Kidney glomerular epithelial cell (primary cell): Measurements from ENCODE around the gene NUDCD3.
A peak's percentile ranks its signal among the peaks of the same experiment; 100 is the strongest.

Experiments used
- DNase-seq: peaks from one replicate; lab custom pipeline; 2025; lab: John Stamatoyannopoulos, UW

Gene NUDCD3

GRCh38 chr7:44490351-44491200, at the start of gene NUDCD3:
Gene NUDCD3, minus strand, starts transcription at chr7:44490658. Its CDS starts 58 bp downstream, at chr7:44490600.
- DNase-seq: peak; percentile 81

- no peak for DNase-seq
Measured at GRCh38 chr7:44539669-44540506, 49.4 kb upstream of the NUDCD3 start.

- no peak for DNase-seq
Measured at GRCh38 chr7:44538798-44539668, 48.6 kb upstream of the NUDCD3 start.

- DNase-seq: no peak
Measured at GRCh38 chr7:44538093-44538797, 47.8 kb upstream of the NUDCD3 start.

- DNase-seq: no peak
Measured at GRCh38 chr7:44537442-44537841, 47.0 kb upstream of the NUDCD3 start.

- DNase-seq: no peak
Measured at GRCh38 chr7:44536090-44536489, 45.6 kb upstream of the NUDCD3 start.

GRCh38 chr7:44535348-44536064, 45.0 kb upstream of the NUDCD3 start:
- no peak for DNase-seq

- no peak for DNase-seq
Measured at GRCh38 chr7:44534501-44534900, 44.0 kb upstream of the NUDCD3 start.

- no peak for DNase-seq
Measured at GRCh38 chr7:44534087-44534486, 43.6 kb upstream of the NUDCD3 start.

GRCh38 chr7:44533301-44534055, 43.0 kb upstream of the NUDCD3 start:
- no peak for DNase-seq

- DNase-seq: no peak
Measured at GRCh38 chr7:44531421-44532380, 41.2 kb upstream of the NUDCD3 start.

GRCh38 chr7:44530990-44531389, 40.5 kb upstream of the NUDCD3 start:
- no peak for DNase-seq

- DNase-seq: no peak
Measured at GRCh38 chr7:44524811-44525388, 34.4 kb upstream of the NUDCD3 start.

- DNase-seq: no peak
Measured at GRCh38 chr7:44522315-44522714, 31.9 kb upstream of the NUDCD3 start.

GRCh38 chr7:44521347-44522095, 31.1 kb upstream of the NUDCD3 start:
- DNase-seq: no peak

GRCh38 chr7:44520574-44520973, 30.1 kb upstream of the NUDCD3 start:
- no peak for DNase-seq

GRCh38 chr7:44519546-44519945, 29.1 kb upstream of the NUDCD3 start:
- DNase-seq: no peak

- DNase-seq: no peak
Measured at GRCh38 chr7:44518761-44519160, 28.3 kb upstream of the NUDCD3 start.
